ENCODE measurements around the gene LIN7A. TPM values are rescaled to one million over a fixed set of nuclear protein-coding genes. Genes with fewer than 3 reads are reported as not detected.

LIN7A gene
- total RNA-seq, 4 donors from 2014 or later, result 7.4 to 31.0 (median 9.0) TPM

DNA sequence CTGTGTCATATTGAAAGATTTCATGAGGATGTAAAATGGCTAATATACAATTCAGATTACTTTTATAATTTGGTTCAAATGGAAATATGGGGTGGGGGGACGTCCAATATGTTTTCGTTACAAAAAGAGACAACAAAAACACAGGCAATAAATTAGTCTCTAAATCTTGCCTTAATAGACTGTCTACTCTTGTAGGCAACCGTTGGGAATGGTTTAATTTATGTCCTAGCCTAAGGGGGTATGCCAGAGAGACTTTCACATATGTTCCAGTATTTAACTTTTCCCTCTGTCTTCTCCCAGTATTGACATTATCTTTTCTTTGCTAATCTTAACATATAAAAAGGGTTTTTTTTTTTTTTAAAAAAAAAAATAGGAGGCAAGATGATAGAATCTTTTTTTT is 41.5 kb upstream of the LIN7A start:
- Histone ChIP-seq H3K9me3 (no peaks in the 10 kb centered on the region), H3K4me3 (no peak overlapping the region), H3K4me1 (no peaks in the 10 kb centered on the region), H3K36me3 (no peaks in the 10 kb centered on the region), H3K27ac (no peak overlapping the region), H3K27me3 (no peaks in the 10 kb centered on the region)
- DNase-seq, result no peak
- WGBS, 2 donors (ENCODE audit: low coverage in 1 of 2), result 55 to 61% methylated on average over 3 of the region's 3 CpGs
- in situ Hi-C loops (cut with MboI; ENCODE audit: low pct_ligation_motif_present in 1 of 4, low pct_unique_long_range_greater_than_20kb in 1 of 4, low sequenced_read_pairs in 3 of 4) (no loop called here), intact Hi-C loops (cut with DNase I; ENCODE audit: low total_unique reads) (no loop called here)
- TF ChIP-seq EP300 (IDR thresholded peaks at IDR 0.05; ENCODE audit: low read depth) (no peak), POLR2AphosphoS5 (IDR thresholded peaks at IDR 0.05) (no peak), POLR2A (IDR thresholded peaks at IDR 0.05) (no peak)
- TF ChIP-seq, protein P1, sequence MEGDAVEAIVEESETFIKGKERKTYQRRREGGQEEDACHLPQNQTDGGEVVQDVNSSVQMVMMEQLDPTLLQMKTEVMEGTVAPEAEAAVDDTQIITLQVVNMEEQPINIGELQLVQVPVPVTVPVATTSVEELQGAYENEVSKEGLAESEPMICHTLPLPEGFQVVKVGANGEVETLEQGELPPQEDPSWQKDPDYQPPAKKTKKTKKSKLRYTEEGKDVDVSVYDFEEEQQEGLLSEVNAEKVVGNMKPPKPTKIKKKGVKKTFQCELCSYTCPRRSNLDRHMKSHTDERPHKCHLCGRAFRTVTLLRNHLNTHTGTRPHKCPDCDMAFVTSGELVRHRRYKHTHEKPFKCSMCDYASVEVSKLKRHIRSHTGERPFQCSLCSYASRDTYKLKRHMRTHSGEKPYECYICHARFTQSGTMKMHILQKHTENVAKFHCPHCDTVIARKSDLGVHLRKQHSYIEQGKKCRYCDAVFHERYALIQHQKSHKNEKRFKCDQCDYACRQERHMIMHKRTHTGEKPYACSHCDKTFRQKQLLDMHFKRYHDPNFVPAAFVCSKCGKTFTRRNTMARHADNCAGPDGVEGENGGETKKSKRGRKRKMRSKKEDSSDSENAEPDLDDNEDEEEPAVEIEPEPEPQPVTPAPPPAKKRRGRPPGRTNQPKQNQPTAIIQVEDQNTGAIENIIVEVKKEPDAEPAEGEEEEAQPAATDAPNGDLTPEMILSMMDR (IDR thresholded peaks at IDR 0.05), result no peak

DNA sequence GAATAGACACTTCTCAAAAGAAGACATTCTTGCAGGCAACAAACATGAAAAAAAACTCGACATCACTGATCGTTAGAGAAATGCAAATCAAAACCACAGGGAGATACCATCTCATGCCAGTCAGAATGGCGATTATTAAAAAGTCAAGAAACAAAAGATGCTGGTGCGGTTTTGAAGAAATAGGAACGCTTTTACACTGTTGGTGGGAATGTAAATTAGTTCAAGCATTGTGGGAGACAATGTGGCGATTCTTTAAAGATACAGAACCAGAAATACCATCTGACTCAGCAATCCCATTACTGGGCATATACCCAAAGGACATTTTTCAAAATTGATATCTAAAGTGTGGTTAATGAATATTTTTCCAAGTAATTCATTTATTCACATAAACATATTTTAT is 39.6 kb upstream of the LIN7A start:
- Histone ChIP-seq H3K27me3 (no peaks in the 10 kb centered on the region), H3K9me3 (no peaks in the 10 kb centered on the region), H3K36me3 (no peaks in the 10 kb centered on the region), H3K4me3 (no peak overlapping the region), H3K27ac (no peak overlapping the region), H3K4me1 (no peaks in the 10 kb centered on the region)
- WGBS, 2 donors (ENCODE audit: low coverage in 1 of 2), result 72 to 86% methylated on average over 6 of the region's 6 CpGs
- intact Hi-C loops (cut with DNase I; ENCODE audit: low total_unique reads) (no loop called here), in situ Hi-C loops (cut with MboI; ENCODE audit: low pct_ligation_motif_present in 1 of 4, low pct_unique_long_range_greater_than_20kb in 1 of 4, low sequenced_read_pairs in 3 of 4) (no loop called here)
- DNase-seq, result no peak
- TF ChIP-seq POLR2A (IDR thresholded peaks at IDR 0.05) (no peak), EP300 (IDR thresholded peaks at IDR 0.05; ENCODE audit: low read depth) (no peak), POLR2AphosphoS5 (IDR thresholded peaks at IDR 0.05) (no peak)
- TF ChIP-seq, protein P1 (IDR thresholded peaks at IDR 0.05), result no peak

DNA sequence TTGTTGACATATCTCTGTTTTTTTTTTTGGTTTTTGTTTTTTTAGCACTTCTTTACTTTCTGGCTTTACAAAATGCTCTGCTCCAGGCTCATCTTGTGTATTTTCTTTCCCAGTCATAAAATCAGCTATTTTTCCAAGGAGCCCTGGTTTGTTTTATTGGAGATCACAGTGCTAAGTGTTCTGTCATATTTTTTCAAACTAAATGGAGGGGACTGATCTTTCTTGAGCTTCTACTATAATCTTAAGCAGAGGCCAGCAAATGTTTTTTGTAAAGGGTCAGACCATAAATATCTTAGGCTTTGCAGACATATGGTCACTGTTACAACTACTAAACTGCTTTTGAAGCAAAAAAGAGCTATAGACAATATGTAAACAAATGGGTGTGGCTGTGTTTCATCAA is 30.6 kb upstream of the LIN7A start:
- Histone ChIP-seq H3K4me3 (no peak overlapping the region), H3K36me3 (no peaks in the 10 kb centered on the region), H3K4me1 (no peaks in the 10 kb centered on the region), H3K9me3 (no peaks in the 10 kb centered on the region), H3K27me3 (no peaks in the 10 kb centered on the region), H3K27ac (no peak overlapping the region)
- no peak for TF ChIP-seq POLR2AphosphoS5 (IDR thresholded peaks at IDR 0.05)
- TF ChIP-seq, protein P1 (IDR thresholded peaks at IDR 0.05), result no peak
- TF ChIP-seq EP300 (IDR thresholded peaks at IDR 0.05; ENCODE audit: low read depth), result no peak
- TF ChIP-seq POLR2A (IDR thresholded peaks at IDR 0.05), result no peak
- in situ Hi-C loops (cut with MboI; ENCODE audit: low pct_ligation_motif_present in 1 of 4, low pct_unique_long_range_greater_than_20kb in 1 of 4, low sequenced_read_pairs in 3 of 4), result no loop called here
- no peak for DNase-seq
- intact Hi-C loops (cut with DNase I; ENCODE audit: low total_unique reads), result no loop called here

DNA sequence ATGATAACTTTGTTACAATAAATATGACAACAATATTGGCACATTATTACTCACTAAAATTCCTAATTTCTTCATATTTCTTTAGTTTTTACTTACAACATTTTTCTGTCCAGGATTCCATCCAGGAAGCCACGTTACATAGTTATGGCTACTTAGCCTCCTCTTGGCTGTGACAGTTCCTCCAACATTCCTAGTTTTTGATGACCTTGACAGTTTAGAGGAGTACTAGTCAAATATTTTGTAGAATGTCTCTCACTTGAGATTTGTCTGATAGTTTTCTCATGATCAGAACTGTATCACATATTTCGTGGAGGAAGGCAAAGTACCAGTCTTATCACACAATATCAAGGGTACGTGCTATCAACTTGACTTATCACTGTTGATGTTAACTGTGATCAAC is 29.8 kb upstream of the LIN7A start:
- intact Hi-C loops (cut with DNase I; ENCODE audit: low total_unique reads) (no loop called here), in situ Hi-C loops (cut with MboI; ENCODE audit: low pct_ligation_motif_present in 1 of 4, low pct_unique_long_range_greater_than_20kb in 1 of 4, low sequenced_read_pairs in 3 of 4) (no loop called here)
- H3K36me3 ChIP-seq, result no peaks in the 10 kb centered on the region
- H3K27me3 ChIP-seq, result no peaks in the 10 kb centered on the region
- H3K9me3 ChIP-seq, result no peaks in the 10 kb centered on the region
- no peak overlapping the region for H3K27ac ChIP-seq
- TF ChIP-seq POLR2AphosphoS5 (IDR thresholded peaks at IDR 0.05) (no peak), POLR2A (IDR thresholded peaks at IDR 0.05) (no peak), EP300 (IDR thresholded peaks at IDR 0.05; ENCODE audit: low read depth) (no peak)
- TF ChIP-seq, protein P1 (IDR thresholded peaks at IDR 0.05), result no peak
- DNase-seq, result no peak
- 74% methylated on average over 3 of the region's 3 CpGs; no CpG with 5 or more reads in 1 of the 2 donors for WGBS, 2 donors (ENCODE audit: low coverage in 1 of 2)
- H3K4me3 ChIP-seq, result no peak overlapping the region
- no peaks in the 10 kb centered on the region for H3K4me1 ChIP-seq

Measured in transverse colon (tissue), 4 donors.